Endometrial microvascular endothelial cells (primary cell): ENCODE results near the gene PRICKLE4. TPM values are rescaled to one million over a fixed set of nuclear protein-coding genes. Genes with fewer than 3 reads are reported as not detected.

Experiments used
- in situ Hi-C: cut with HindIII; loops from 2 replicates; pipeline ENCODE4 v1.10.0; 2017; ENCODE audit warnings: low sequenced_read_pairs, low pct_unique_long_range_greater_than_20kb; ENCODE audit errors: inconsistent ontology term
- total RNA-seq: library from RNA; depleted of rRNA; stranded (reverse); fragments of >200 nt; gene quantifications from one replicate; pipeline ENCODE4 v1.2.3, GENCODE V29; 2015; ENCODE audit errors: inconsistent ontology term

The PRICKLE4 gene
- total RNA-seq = 4.5 TPM

- in situ Hi-C loops = loop anchor here (10.0 to 25.0 kb wide), 2 partner anchors 144 to 257 kb away; partner anchors contain the start of genes BYSL and MED20
These were observed at the start of gene PRICKLE4 for GRCh38 chr6:41780551-41781365. PRICKLE4 (plus strand) TSS chr6:41780782; CDS start chr6:41783474, 2,692 bp downstream.

GRCh38 chr6:41731561-41732086 is 49.0 kb upstream of the PRICKLE4 start:
- in situ Hi-C loops = no loop called here

GRCh38 chr6:41732149-41732548 is 48.4 kb upstream of the PRICKLE4 start:
- in situ Hi-C loops = no loop called here

- in situ Hi-C loops = no loop called here
These were observed 47.8 kb upstream of the PRICKLE4 start for GRCh38 chr6:41732591-41733359.

- in situ Hi-C loops = no loop called here
These were observed 47.2 kb upstream of the PRICKLE4 start for GRCh38 chr6:41733360-41733706.

GRCh38 chr6:41733707-41734665 is 46.6 kb upstream of the PRICKLE4 start:
- in situ Hi-C loops = no loop called here

GRCh38 chr6:41734666-41735426 is 45.7 kb upstream of the PRICKLE4 start:
- in situ Hi-C loops = no loop called here

- in situ Hi-C loops = no loop called here
These were observed 45.0 kb upstream of the PRICKLE4 start, which contains the start of gene TFEB for GRCh38 chr6:41735427-41736185. TFEB (minus strand) TSS chr6:41735608; CDS start chr6:41691213, 44,395 bp downstream.

GRCh38 chr6:41736186-41736733 is 44.3 kb upstream of the PRICKLE4 start:
- in situ Hi-C loops = no loop called here

- in situ Hi-C loops = no loop called here
These were observed 43.6 kb upstream of the PRICKLE4 start for GRCh38 chr6:41736800-41737555.

GRCh38 chr6:41737591-41738130 is 42.9 kb upstream of the PRICKLE4 start:
- in situ Hi-C loops = no loop called here

- in situ Hi-C loops = no loop called here
These were observed 41.5 kb upstream of the PRICKLE4 start for GRCh38 chr6:41739041-41739440.

- in situ Hi-C loops = no loop called here
These were observed 40.0 kb upstream of the PRICKLE4 start for GRCh38 chr6:41740366-41741162.

- in situ Hi-C loops = no loop called here
These were observed 38.7 kb upstream of the PRICKLE4 start for GRCh38 chr6:41741625-41742490.
